NK-92 (cell line): ENCODE measurements around the gene ULK1.
"Not testable (repeated sequence)": the region's sequence is repeated elsewhere in the genome, so short reads cannot be mapped to it uniquely, and the experiment has no call there.

Experiments used
- DNase-seq: peaks from one replicate; lab custom pipeline; 2025; ENCODE audit not compliant: unreplicated experiment; lab: John Stamatoyannopoulos, UW

ULK1 gene

DNA sequence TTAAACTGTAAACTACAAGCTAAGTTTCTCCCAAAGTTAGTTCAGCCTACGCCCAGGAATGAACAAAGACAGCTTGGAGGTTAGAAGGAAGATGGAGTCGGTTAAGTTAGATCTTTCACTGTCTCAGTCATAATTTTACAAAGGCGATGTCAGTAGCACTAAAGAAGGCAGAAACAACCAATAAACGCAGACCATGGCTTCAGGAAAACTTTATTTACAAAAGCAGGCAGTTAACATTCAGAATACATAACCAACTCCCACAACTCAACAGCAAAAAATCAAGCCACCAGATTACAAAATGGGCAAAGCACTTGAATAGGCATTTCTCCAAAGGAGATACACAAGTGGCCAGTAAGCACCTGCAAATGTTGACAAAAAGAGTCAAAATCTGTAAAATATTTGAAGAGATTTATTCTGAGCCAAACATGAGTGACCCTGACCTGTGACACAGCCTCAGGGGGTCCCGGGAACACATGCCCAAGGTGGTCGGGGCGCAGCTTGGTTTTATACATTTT lies 8.8 kb upstream of the ULK1 start:
- DNase-seq, result no peak

GRCh38 chr12:131891722-131892121 lies 2.7 kb upstream of the ULK1 start:
- DNase-seq, result not testable (repeated sequence)

GRCh38 chr12:131892711-131893604 lies 1.5 kb upstream of the ULK1 start:
- DNase-seq, result no peak

GRCh38 chr12:131893605-131894312 lies 663 bp upstream of the ULK1 start:
- DNase-seq, result no peak

GRCh38 chr12:131894981-131895639 lies 688 bp downstream of the ULK1 start:
- no peak for DNase-seq

GRCh38 chr12:131895640-131896079 lies 1.2 kb downstream of the ULK1 start:
- no peak for DNase-seq

GRCh38 chr12:131896080-131896810 lies 1.8 kb downstream of the ULK1 start:
- no peak for DNase-seq

DNA sequence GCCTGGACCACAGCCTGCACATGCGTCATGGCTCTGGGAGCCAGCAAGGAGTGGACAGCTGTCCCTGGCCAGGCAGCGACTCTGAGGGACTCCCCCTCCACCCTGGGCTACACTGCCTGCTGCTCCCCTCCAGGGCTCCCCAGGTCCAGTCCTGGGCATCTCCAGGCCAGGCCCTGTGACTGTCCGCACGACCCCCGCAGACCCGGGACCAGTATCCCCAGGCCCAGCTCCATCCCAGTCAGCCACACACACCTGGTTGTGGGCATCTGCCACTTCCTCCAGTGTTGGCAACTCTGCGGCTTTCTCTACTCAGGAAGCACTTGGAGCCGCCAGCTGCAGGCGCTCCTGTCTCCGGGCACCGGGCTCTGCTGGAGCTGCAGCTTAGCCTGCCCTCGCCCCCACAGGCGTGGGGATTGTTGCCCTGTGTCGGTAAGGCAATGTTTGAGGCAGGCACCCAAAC lies 2.4 kb downstream of the ULK1 start:
- no peak for DNase-seq

GRCh38 chr12:131897276-131897675 lies 2.9 kb downstream of the ULK1 start:
- no peak for DNase-seq

DNA sequence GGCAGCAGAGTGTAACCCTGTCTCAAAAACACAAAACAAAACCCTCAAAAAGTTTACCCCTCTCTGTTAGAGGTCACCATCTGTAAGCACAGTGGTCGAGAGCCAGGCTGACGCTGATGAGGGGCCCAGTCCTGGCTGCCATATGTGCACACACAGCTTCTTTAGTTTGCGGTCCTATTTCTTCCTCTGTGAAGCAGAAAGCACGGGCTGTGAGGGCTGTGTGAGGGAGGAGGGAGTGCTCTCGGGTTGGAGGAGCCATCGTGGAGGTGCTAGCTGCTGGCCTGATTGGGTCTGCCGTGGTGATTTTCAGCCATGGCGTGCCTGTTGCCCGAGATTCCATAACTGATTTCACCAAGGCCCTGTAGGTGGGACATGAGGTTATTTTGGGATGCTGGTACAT lies 3.5 kb downstream of the ULK1 start:
- no peak for DNase-seq

DNA sequence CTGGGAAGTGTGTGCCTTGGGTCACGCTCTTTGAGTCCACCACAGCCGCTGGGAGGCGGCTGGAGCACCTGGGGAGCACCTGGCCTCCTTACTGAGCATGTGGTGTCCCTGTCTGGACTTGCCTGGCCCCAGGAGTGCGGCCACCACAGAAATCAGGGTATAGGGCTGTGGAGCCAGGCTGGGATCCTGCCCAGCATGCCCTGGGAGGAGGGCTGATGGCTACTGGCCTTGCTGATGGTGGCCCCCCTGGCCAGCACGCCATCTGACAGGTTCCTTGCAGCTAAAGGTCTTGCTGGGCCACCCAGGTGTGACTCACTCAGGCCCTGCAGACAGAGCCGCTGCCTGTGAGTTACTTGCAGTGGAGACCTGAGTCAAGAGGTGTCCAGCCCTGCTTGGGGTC lies 6.0 kb downstream of the ULK1 start:
- no peak for DNase-seq

DNA sequence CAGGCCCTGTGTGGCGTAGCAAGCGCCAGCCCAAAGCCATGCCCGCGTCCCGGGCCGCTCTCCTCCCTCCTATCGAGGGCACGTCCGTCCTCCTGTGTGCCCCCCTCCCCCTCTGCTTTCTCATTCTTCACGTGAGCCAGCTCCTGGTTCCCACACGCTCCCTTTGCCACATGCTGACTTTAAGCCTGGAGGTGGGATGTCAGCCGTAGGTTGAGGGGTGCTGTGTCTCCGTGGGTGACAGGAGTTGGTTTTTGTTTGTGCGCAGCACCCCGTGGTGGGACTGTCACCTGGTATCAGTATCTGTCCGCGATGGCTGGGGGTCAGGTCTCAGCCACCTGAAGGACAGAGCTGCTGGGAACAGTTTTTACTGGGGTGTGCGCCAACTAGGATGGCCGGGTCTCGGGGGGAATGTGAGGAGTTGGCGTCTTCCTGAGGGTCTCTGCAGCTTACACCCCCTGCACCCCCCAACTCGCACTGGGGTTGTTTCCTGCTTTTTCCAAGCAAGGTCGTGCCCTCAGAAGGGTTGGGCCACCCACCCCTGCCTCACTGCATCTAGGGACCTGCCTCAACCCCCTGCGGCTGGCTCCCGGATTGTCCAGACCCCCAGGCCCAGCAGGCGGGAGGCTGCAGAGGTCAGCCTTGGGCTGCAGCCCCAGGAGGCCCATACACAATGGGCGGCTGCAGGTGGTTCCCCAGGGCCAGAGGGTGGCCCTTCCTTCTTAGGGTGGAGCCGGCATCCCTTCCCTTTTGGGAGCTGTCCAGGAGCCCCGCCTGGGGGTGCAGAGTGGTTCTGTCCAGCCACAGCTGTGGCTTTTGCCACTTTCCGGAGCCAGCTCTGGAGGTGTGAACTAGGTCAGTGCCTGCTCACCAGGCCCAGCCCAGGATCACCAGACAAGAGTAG lies 7.3 kb downstream of the ULK1 start:
- DNase-seq, result no peak

GRCh38 chr12:131902332-131903241 lies 8.2 kb downstream of the ULK1 start:
- DNase-seq, result no peak

DNA sequence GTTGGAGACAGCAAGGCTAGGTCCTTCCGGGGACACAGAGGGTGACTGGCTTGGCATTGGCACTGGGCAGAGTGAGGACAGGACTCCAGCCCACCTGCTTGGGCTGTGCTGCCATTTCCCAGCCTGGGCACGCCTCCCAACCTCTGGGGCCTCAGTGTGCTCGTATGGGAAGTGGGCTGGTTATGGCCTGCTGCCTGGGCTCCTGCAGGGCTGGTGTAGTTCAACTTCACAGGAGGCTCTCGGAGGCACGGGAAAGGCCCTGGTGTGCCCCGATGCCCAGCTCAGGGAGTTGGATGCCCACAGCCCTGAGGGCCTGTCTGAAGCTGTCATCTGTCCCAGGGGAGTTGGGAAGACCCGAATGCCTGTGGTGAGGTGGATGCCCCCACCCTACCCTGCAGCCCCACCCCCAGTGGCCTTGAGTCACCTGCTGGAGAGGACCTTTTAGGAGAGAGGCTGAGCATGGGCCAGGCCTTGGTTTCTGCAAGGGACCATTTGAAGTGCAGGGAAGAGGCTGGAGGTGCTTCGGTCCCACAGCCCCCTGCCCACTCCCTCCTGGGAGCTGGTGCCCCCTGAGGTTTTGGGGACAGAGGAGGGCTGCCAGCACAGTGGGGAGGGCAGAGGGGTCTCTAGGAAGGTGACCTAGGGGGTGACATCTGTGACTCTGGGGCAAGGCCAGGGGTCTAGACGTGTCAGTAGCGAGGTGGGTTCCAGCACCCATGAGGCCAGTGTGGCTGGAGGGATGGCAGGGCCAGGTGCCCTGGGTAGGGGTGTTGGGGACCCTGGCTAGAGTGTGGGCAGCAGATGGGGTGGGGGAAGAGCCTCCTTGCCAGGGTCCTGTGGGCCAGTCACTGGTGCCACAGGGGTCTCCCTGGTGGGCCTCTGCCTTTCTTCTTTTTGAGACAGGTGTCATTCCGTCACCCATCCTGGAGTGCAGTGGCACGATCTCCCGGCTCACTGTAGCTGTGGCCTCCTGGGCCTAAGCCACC lies 9.1 kb downstream of the ULK1 start:
- DNase-seq, result no peak

- DNase-seq, result no peak
These were observed 9.9 kb downstream of the ULK1 start for GRCh38 chr12:131904346-131904745.

- DNase-seq, result no peak
These were observed 10.7 kb downstream of the ULK1 start for GRCh38 chr12:131905081-131905629.

DNA sequence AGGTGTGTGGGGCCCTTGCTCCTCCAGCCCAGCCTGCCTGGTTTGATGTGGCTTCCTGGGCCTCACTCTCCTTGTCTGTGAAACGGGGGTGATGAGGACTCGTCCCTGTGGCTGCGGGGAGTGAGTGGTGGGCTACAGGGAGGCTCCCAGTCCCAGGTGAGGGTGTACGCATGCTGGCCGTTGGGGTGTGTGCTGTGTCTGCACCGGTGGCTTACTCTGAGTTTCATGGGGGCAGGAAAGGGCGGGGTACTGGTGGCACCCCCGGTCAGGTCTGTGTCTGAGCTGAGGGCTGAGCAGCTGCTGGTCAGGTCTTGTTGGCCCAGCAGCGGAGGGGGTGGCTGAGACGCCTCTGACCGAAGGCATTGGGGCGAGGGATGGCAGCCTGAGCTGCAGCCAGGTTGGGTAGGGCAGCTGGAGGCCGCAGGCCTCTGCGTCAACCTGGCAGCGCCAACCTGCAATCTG lies 11.2 kb downstream of the ULK1 start:
- no peak for DNase-seq
